Mesangial cell (primary cell): ENCODE data around the gene MAB21L2. TPM values are rescaled to one million over a fixed set of nuclear protein-coding genes. Genes with fewer than 3 reads are reported as not detected.

Source experiments
- total RNA-seq: library from RNA; depleted of rRNA; stranded (reverse); fragments of >200 nt; gene quantifications from 2 replicates; pipeline ENCODE4 v1.2.3, GENCODE V29; 2015

Gene MAB21L2
- total RNA-seq: 3.7 and 5.3 TPM in 2 replicates

GRCh38 chr4:150582146-150582872 lies at the start of gene MAB21L2:
Gene MAB21L2 (plus strand): TSS chr4:150582151. CDS start chr4:150583030, 879 bp downstream.

